NCI-H526 (cell line): ENCODE results near the gene CARNS1.
"Not testable (repeated sequence)": the region's sequence is repeated elsewhere in the genome, so short reads cannot be mapped to it uniquely, and the experiment has no call there.

Source experiments
- DNase-seq, 2 experiments: peaks; one replicate each; lab custom pipeline; 2025; lab: John Stamatoyannopoulos, UW

CARNS1 gene

GRCh38 chr11:67396587-67397389 is 18.7 kb upstream of the CARNS1 start:
- no peak for DNase-seq

- DNase-seq = no peak
Measured at GRCh38 chr11:67397536-67397935, 17.9 kb upstream of the CARNS1 start.

GRCh38 chr11:67397986-67398660 is 17.4 kb upstream of the CARNS1 start:
- no peak for DNase-seq

- no peak for DNase-seq
Measured at GRCh38 chr11:67398661-67399563, 16.6 kb upstream of the CARNS1 start.

GRCh38 chr11:67400251-67400941 is 15.1 kb upstream of the CARNS1 start:
- DNase-seq = no peak

GRCh38 chr11:67400942-67401494 is 14.5 kb upstream of the CARNS1 start:
- DNase-seq = peak in 1 of 2 experiments; percentile 46

- DNase-seq = peak; percentile 58 to 95
Measured at GRCh38 chr11:67401495-67402191, 13.8 kb upstream of the CARNS1 start, which contains the start of gene PPP1CA. Gene PPP1CA, minus strand, starts transcription at chr11:67401858. Its CDS starts 76 bp downstream, at chr11:67401782.

- DNase-seq = not testable (repeated sequence)
Measured at GRCh38 chr11:67402192-67402839, 13.2 kb upstream of the CARNS1 start.

GRCh38 chr11:67403085-67403484 is 12.4 kb upstream of the CARNS1 start:
- DNase-seq = not testable (repeated sequence)

GRCh38 chr11:67404515-67405195 is 10.8 kb upstream of the CARNS1 start:
- no peak for DNase-seq

GRCh38 chr11:67405196-67405567 is 10.3 kb upstream of the CARNS1 start:
- DNase-seq = no peak

GRCh38 chr11:67405688-67406339 is 9.7 kb upstream of the CARNS1 start:
- DNase-seq = no peak

- no peak for DNase-seq
Measured at GRCh38 chr11:67406420-67406968, 9.0 kb upstream of the CARNS1 start.

- peak in 1 of 2 experiments; percentile 60 for DNase-seq
Measured at GRCh38 chr11:67406969-67407687, 8.3 kb upstream of the CARNS1 start.

- DNase-seq = no peak
Measured at GRCh38 chr11:67407688-67408163, 7.8 kb upstream of the CARNS1 start.

GRCh38 chr11:67408437-67409200 is 6.9 kb upstream of the CARNS1 start:
- DNase-seq = no peak

GRCh38 chr11:67409261-67409666 is 6.2 kb upstream of the CARNS1 start:
- DNase-seq = no peak
